Activated T-cell treated with anti-CD3 and anti-CD28 coated beads, Interleukin-2, amount 50 U/mL, for 1 hour (primary cell): ENCODE measurements around the gene NCAPG2.

ENCODE experiments used
- DNase-seq: peaks from one replicate; pipeline ENCODE4 v3.0.0-alpha.2; 2020

Gene NCAPG2

GRCh38 chr7:158591944-158592343 is 112.7 kb downstream of the NCAPG2 start:
- DNase-seq: no peak

- DNase-seq: no peak
Measured at GRCh38 chr7:158590181-158590530, 114.4 kb downstream of the NCAPG2 start.

GRCh38 chr7:158589653-158590052 is 115.0 kb downstream of the NCAPG2 start:
- no peak for DNase-seq

GRCh38 chr7:158588878-158589442 is 115.6 kb downstream of the NCAPG2 start:
- DNase-seq: no peak

- DNase-seq: no peak
Measured at GRCh38 chr7:158588085-158588877, 116.3 kb downstream of the NCAPG2 start.

GRCh38 chr7:158587162-158588084 is 117.2 kb downstream of the NCAPG2 start, which contains the start of gene PTPRN2:
Gene PTPRN2, minus strand, starts transcription at chr7:158587823.
- peak; percentile 68 for DNase-seq

DNA sequence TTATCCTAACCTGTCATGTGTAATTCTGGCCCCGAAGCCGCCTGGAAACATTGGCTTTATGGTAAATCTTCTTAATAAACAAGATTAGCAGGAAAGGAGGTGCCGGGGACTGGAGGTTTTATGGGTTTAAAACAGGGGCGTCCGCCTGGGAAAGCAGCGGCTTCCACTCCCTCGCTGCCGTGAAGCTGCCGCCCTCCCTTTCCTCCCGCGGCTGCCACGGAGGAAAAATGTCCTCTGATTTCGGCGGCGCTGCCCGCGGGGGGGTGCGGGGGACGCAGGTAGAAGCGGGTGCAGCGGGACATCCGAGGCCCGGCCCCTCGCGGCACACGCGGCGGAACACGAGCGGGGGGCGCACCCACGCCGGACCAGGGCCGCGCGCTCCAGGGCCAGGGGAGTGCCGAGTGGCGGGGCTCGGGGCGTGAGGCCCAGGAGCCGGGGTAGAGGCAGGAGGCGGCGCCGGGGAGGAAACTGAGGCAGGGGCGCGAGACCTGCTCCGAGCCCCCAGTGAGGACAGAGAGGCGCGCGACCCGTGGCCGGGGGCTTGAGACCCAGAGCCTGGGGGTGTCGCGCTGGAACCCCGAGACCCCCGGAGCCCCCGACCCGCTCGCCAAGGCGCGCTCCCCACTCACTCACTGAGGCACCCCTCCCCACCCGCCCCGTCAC is 118.0 kb downstream of the NCAPG2 start:
- no peak for DNase-seq

DNA sequence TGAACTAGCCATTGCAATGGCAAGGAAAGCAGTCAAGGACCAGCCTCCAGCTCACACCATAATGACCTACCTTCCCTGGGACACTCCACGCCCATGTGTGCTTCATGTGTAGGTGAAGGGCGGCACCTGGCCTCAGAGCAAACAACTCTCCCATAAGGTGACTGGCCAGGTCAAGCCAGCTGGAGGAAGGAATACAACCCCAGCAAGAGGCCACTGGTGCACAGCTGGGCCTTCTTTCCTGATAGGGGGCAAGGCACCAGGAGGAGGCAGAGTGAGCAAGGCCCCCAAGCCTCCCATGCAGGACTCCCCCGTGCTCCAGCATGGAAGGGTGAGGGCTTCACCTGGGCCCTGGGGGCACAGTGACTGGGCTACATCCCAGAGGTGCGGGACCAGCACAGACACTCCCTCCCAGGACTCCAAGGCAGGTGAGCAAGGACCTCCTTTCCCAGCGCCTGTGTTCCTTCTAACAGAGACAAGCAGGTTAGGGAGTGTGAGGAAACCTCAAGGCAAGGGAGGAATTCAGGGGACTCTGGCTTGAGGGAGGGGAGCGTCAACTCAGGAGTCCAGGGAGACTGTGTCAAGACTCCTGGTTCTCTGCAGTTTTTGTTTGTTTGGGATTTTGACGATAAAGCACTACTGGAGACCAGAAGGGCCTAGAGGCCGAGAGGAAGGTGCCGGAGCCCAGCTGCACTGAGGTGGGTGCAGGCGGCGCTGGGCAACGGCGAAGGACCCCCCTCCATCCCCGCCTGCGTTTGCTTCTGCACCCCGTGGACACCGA is 118.7 kb downstream of the NCAPG2 start:
- DNase-seq: no peak

DNA sequence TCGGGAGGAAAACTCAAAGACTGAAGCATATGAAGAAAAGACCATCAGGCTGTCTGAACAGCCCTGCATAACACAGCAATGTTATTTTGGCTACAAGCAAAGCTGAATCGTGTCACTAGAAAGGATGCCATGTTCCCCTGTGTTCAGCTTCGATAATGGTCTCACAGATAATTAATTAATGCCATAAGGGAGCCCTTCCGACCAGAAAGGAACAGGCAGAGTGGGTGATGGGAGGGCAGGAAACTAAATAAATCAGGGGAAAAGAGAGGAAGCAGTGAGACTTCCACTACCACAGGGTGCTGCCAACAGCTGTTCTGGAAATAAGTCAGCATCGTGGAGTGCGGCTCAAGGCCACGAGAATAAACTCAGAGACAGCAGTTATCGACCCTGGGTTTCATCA is 120.2 kb downstream of the NCAPG2 start:
- DNase-seq: no peak

DNA sequence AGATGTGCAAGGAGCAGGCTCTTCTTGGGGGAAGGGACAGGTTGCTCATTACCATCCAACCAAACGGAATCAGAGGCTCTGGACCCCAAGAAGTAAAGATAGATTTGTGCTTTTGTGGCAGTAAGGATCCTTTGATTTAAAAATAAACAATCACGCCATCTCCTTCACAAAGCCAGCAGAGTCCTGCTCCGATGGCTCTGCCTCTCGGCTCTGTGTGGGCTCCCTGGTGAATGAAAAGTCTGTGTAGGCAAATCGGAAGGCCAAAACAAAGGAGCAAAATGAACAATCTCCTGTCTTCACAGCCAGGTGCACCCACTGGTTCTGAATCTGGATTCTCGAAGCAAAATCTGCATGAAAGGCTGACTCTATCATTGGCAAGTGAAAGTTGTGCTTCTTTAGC is 120.8 kb downstream of the NCAPG2 start:
- no peak for DNase-seq

DNA sequence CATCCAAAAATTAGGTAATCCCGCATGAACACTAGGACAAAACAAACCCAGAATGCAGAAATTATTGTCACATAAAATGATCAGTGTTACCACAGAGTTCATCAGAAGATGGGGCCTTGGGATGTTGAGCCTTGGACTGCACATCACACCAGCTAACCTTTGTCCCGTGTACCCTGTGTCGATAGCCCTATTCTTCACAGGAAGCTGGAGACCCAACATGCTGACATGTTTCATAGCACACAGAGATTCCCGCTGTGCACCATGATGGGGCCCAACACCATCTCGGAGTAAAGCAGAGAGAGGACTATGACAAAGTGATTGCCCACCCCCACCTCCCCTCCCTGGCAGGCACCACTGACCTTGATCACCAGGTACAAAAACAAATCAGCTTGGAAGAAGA is 121.5 kb downstream of the NCAPG2 start:
- DNase-seq: no peak

GRCh38 chr7:158582089-158582456 is 122.5 kb downstream of the NCAPG2 start:
- no peak for DNase-seq

DNA sequence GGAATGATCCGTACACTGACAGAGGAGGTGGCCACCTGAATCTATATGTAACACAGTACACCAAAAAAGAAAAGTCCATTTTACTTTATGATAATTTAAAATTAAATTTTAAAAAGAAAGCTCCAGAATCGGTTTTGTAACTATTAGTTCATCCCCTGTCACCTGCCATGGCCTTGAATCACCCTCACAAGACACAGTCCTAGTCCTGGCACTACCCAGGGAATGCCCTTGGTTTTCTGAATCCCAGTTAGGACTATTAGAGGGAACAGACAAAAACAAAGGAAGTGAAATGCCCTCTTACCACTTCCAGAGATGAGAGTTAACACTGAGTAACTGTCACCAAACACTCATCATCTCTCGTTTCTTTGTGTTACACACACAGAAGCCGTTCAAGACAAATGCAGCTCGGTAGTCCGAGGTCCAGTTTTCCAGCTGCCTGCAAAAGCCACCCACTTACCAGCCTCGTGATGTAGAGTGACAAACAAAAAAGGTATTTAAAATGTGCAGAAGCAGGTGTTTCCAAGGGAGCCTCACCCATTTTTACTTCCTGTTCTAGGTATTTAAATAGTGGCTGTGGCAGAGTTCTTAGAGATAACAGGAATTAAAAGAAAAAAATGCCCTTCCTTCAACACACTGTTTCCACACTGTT is 123.0 kb downstream of the NCAPG2 start:
- DNase-seq: no peak
